Measurements from ENCODE around the gene COL18A1. TPM values are rescaled to one million over a fixed set of nuclear protein-coding genes. Genes with fewer than 3 reads are reported as not detected.

The COL18A1 gene
- total RNA-seq, 1 donor from 2014 or later = 9.5 TPM

DNA sequence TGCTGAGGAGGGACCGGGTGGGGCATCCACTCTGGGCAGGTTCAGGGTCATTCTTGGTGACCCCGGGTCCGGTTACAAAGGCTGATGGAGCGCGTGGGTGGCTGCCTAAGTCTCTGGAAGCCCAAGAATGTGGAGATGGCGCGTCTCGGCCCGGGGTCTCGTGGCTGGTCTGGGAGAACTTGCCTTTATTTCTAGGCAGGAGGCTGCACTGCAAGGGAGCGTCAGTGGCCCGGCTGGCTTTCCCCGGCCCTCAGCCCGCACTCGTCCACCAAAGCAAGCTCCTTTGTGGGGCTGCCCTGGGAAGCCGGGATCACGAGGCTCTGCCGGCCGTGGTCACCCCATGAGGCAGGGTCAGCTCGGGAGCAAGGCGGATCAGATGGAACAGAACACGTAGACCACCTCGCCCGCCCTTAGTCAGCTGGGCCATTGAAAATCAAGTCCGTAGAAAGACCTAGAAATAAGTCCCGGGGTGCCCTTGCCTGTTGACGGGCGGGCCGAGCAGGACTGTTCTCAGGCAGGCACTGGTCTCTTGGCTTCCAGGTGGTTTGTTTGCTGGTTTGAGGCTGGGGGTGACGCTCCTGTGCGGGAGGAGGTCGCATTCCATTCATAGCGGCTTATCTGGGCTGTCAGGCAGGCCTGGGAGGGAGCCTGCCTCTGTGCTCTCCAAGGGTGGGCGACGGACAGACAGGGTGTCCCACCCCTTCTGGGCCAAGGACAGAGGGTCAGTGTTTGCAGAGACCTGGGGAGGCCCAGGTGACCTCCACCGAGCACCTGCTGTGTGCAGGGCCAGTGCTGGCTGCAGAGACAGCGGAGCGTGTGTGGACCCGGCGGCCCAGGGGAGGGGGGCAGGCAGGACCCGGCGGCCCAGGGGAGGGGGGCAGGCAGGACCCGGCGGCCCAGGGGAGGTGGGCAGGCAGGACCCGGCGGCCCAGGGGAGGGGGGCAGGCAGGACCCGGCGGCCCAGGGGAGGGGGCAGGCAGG lies 25.8 kb downstream of the COL18A1 start:
- H3K27ac Mint-ChIP-seq (ENCODE audit: unreplicated experiment) = no peak overlapping the region
- TF ChIP-seq, protein P1, sequence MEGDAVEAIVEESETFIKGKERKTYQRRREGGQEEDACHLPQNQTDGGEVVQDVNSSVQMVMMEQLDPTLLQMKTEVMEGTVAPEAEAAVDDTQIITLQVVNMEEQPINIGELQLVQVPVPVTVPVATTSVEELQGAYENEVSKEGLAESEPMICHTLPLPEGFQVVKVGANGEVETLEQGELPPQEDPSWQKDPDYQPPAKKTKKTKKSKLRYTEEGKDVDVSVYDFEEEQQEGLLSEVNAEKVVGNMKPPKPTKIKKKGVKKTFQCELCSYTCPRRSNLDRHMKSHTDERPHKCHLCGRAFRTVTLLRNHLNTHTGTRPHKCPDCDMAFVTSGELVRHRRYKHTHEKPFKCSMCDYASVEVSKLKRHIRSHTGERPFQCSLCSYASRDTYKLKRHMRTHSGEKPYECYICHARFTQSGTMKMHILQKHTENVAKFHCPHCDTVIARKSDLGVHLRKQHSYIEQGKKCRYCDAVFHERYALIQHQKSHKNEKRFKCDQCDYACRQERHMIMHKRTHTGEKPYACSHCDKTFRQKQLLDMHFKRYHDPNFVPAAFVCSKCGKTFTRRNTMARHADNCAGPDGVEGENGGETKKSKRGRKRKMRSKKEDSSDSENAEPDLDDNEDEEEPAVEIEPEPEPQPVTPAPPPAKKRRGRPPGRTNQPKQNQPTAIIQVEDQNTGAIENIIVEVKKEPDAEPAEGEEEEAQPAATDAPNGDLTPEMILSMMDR (IDR thresholded peaks at IDR 0.05; ENCODE audit: partially characterized antibody, unreplicated experiment) = no peak
- H3K27me3 Mint-ChIP-seq (ENCODE audit: unreplicated experiment) = peaks cover 6% of the 10 kb centered on the region
- DNase-seq = no peak
- no peaks in the 10 kb centered on the region for H3K4me1 Mint-ChIP-seq (ENCODE audit: low read depth, unreplicated experiment)
- H3K36me3 Mint-ChIP-seq (ENCODE audit: unreplicated experiment) = no peaks in the 10 kb centered on the region
- H3K9me3 Mint-ChIP-seq (ENCODE audit: unreplicated experiment) = peaks cover 2% of the 10 kb centered on the region
- H3K4me3 Mint-ChIP-seq (ENCODE audit: unreplicated experiment) = no peak overlapping the region

DNA sequence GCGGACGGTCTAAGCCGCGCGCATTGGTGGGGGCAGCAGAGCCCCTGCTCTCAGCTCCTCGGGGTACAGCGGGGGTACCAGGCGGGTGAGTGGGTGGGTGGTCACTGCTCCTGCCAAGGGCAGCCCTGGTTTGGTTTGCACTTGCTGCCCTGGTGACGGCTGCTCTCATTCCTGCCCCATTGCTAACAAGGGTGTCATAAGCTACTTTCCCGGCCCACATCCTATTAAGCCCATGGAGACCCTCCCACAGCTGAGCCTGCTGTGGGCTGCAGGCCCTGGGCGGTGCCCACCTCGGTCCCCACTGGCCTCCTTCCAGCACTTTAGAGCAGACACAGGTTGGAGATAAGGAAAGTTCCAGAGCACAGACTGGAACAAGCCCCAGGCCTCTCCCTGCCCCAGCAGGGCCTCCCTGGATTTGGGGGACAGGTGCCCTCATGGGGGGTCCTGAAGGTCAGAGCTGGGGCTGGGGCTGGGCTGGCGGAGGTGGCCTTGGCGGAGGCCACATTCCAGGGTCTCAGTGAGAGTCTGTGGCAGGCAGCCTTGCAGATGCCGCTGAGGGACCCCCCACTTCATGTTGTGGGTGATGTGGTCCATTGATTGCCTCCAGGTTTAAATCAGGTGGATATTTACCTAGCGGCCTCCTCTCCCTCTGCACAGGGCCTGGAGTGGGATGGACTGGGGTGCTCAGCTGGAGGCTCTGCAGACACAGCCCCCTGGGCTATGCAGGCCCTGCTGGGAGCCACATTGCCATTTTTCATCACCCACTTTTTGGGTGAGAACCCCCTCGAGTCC lies 27.0 kb downstream of the COL18A1 start:
- Mint-ChIP-seq H3K27me3 (ENCODE audit: unreplicated experiment) (peaks cover 7% of the 10 kb centered on the region), H3K9me3 (ENCODE audit: unreplicated experiment) (peaks cover 2% of the 10 kb centered on the region), H3K36me3 (ENCODE audit: unreplicated experiment) (no peaks in the 10 kb centered on the region), H3K4me1 (ENCODE audit: low read depth, unreplicated experiment) (no peaks in the 10 kb centered on the region), H3K27ac (ENCODE audit: unreplicated experiment) (no peak overlapping the region), H3K4me3 (ENCODE audit: unreplicated experiment) (no peak overlapping the region)
- no peak for DNase-seq
- TF ChIP-seq, protein P1 (IDR thresholded peaks at IDR 0.05; ENCODE audit: partially characterized antibody, unreplicated experiment) = no peak

DNA sequence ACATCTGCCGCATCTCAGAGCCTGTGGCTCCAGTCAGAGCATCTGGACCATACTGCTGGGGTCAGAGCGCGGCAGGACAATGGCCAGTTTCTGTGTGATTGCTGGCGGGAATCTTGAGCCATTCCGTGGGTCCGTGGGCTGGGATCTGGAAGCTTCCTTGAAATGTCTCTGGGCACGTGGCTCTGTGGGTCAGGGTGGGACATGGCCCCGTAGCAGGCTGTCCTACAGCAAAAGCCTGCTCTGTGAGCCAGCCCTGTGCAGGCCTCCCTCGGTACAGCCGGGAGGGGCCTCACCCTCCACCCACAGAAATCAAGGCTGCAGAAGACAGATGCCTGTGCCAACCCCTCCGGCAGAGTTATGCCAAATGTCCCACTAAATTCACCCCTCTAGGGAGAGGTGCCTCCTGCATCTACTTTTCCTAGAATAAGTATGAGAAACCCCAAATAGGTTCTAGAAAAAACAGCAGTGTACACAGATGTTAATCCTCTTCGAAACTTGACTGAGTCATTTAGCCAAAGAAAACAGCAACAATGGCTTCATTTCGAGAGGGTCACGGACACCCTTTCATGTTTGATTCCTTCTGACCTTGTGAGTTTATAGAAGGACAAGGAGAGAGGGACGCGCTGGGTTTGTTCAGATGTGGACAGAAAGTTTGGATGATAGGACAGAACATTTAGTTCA lies 27.8 kb downstream of the COL18A1 start:
- Mint-ChIP-seq H3K27ac (ENCODE audit: unreplicated experiment) (no peak overlapping the region), H3K4me3 (ENCODE audit: unreplicated experiment) (no peak overlapping the region), H3K36me3 (ENCODE audit: unreplicated experiment) (no peaks in the 10 kb centered on the region), H3K4me1 (ENCODE audit: low read depth, unreplicated experiment) (no peaks in the 10 kb centered on the region), H3K27me3 (ENCODE audit: unreplicated experiment) (peaks cover 5% of the 10 kb centered on the region), H3K9me3 (ENCODE audit: unreplicated experiment) (peaks cover 2% of the 10 kb centered on the region)
- TF ChIP-seq, protein P1 (IDR thresholded peaks at IDR 0.05; ENCODE audit: partially characterized antibody, unreplicated experiment) = no peak
- DNase-seq = no peak

DNA sequence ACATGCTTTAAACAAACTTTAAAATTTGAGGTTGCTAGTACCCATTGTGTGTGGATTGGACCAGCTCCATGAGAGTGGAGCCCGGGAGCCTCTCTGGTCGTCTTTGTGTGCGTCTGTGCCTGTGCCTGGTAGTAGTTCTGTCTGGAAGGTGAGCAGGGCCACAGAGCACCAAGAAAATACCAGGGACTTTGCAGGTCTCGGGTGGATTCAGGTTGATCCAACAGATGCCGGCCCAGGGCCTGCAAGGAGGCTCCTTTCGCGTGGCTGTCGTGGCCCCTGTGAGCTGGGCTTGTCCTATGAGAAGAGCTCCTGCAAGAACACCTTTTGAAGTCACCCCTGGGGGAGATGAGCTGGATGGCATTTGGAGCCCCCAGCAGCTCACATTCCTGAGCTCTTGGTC lies 28.3 kb downstream of the COL18A1 start:
- TF ChIP-seq, protein P1 (IDR thresholded peaks at IDR 0.05; ENCODE audit: partially characterized antibody, unreplicated experiment) = no peak
- DNase-seq = no peak
- H3K4me3 Mint-ChIP-seq (ENCODE audit: unreplicated experiment) = no peak overlapping the region
- H3K36me3 Mint-ChIP-seq (ENCODE audit: unreplicated experiment) = no peaks in the 10 kb centered on the region
- peaks cover 5% of the 10 kb centered on the region for H3K27me3 Mint-ChIP-seq (ENCODE audit: unreplicated experiment)
- H3K27ac Mint-ChIP-seq (ENCODE audit: unreplicated experiment) = no peak overlapping the region
- no peaks in the 10 kb centered on the region for H3K4me1 Mint-ChIP-seq (ENCODE audit: low read depth, unreplicated experiment)
- H3K9me3 Mint-ChIP-seq (ENCODE audit: unreplicated experiment) = peaks cover 2% of the 10 kb centered on the region
